Sigmoid colon (tissue), 4 donors: ENCODE results near the gene CRYBA1.

ENCODE experiments used
- EP300 ChIP-seq, 4 donors: sonication (generic); formaldehyde crosslinking; IDR thresholded peaks; one replicate each; pipeline ENCODE4 v1.6.1; 2017; ENCODE audit warnings: antibody characterized with exemption in 4 of 4
- POLR2A ChIP-seq, 2 donors: fragments of 450-650 bp; IDR thresholded peaks; one replicate each; pipeline ENCODE4 v1.6.1; 2016; ENCODE audit warnings: antibody characterized with exemption in 2 of 2, mild to moderate bottlenecking in 2 of 2, moderate library complexity in 2 of 2
- TF ChIP-seq, protein P1 (sequence below), 4 experiments: fragments of 450-650 bp in 3 of 4; fragments of 200-600 bp in 1 of 4; IDR thresholded peaks; one replicate each; pipeline ENCODE4 v1.5.1; 2016 to 2019; ENCODE audit warnings: antibody characterized with exemption in 4 of 4, mild to moderate bottlenecking in 3 of 4, moderate library complexity in 2 of 4

DNA sequence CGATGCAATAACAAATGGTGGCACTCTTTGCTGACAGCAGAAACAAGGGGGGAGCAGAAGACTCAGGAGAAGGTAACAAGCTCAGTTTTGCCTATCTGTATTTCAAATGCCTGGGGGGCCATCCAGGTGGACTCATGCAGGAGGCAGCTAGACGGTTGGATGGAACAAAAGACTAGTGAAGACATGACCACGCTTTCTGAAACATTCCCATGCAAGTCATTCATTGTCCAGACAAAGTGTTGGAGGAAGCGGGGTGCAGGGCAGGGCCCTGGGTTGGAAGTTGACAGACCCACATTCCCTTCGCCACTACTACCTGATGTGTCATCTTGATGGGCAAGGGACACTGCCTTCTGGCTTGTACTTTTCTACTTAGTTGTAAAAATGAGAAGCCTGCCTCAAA, 29.8 kb upstream of the CRYBA1 start:
- TF ChIP-seq, protein P1, sequence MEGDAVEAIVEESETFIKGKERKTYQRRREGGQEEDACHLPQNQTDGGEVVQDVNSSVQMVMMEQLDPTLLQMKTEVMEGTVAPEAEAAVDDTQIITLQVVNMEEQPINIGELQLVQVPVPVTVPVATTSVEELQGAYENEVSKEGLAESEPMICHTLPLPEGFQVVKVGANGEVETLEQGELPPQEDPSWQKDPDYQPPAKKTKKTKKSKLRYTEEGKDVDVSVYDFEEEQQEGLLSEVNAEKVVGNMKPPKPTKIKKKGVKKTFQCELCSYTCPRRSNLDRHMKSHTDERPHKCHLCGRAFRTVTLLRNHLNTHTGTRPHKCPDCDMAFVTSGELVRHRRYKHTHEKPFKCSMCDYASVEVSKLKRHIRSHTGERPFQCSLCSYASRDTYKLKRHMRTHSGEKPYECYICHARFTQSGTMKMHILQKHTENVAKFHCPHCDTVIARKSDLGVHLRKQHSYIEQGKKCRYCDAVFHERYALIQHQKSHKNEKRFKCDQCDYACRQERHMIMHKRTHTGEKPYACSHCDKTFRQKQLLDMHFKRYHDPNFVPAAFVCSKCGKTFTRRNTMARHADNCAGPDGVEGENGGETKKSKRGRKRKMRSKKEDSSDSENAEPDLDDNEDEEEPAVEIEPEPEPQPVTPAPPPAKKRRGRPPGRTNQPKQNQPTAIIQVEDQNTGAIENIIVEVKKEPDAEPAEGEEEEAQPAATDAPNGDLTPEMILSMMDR (IDR thresholded peaks at IDR 0.05), result no peak
- no peak for TF ChIP-seq POLR2A (IDR thresholded peaks at IDR 0.05)
- TF ChIP-seq EP300 (IDR thresholded peaks at IDR 0.05), result no peak
